CD14-positive monocyte (primary cell): ENCODE measurements around the gene RXFP1. TPM values are rescaled to one million over a fixed set of nuclear protein-coding genes. Genes with fewer than 3 reads are reported as not detected.
"Not testable (repeated sequence)": the region's sequence is repeated elsewhere in the genome, so short reads cannot be mapped to it uniquely, and the experiment has no call there.

Source experiments
- DNase-seq, 3 donors: peaks; one replicate each; pipeline ENCODE4 v3.0.0-alpha.2; 2011 to 2022
- H2AFZ ChIP-seq: 2 replicates; pipeline ENCODE4 v1.6.0; 2012; ENCODE audit warnings: mild to moderate bottlenecking, low read depth, low read length, inconsistent platforms; ENCODE audit not compliant: insufficient read depth, poor library complexity, severe bottlenecking
- H3K27ac ChIP-seq, 2 donors: 1 replicate in 1 of 2; 2 replicates in 1 of 2; pipeline ENCODE4 v1.5.1; 2012 to 2013; ENCODE audit warnings: low read length in 2 of 2, control low read depth in 1 of 2, inconsistent platforms in 1 of 2, low read depth in 1 of 2, mild to moderate bottlenecking in 1 of 2
- H3K27me3 ChIP-seq, 2 donors: one replicate each; pipeline versions ENCODE4 v1.6.0 to v1.6.1; 2011 to 2013; ENCODE audit warnings: low read length in 2 of 2; ENCODE audit not compliant: control insufficient read depth in 2 of 2, insufficient read depth in 2 of 2
- H3K36me3 ChIP-seq, 2 donors: replicated peaks in 1 of 2; 1 replicate in 1 of 2; 2 replicates in 1 of 2; pipeline versions ENCODE4 v1.5.1 to v1.6.1; 2012 to 2013; ENCODE audit warnings: low read length in 2 of 2, control low read depth in 1 of 2, inconsistent platforms in 1 of 2, mild to moderate bottlenecking in 1 of 2; ENCODE audit not compliant: insufficient read depth in 2 of 2, control insufficient read depth in 1 of 2
- H3K4me1 ChIP-seq, 2 donors: 1 replicate in 1 of 2; 2 replicates in 1 of 2; pipeline versions ENCODE4 v1.5.1 to v1.6.1; 2012 to 2013; ENCODE audit warnings: low read length in 2 of 2, control low read depth in 1 of 2, inconsistent platforms in 1 of 2, mild to moderate bottlenecking in 1 of 2, moderate library complexity in 1 of 2; ENCODE audit not compliant: insufficient read depth in 2 of 2, control insufficient read depth in 1 of 2
- H3K4me2 ChIP-seq: replicated peaks from 2 replicates; pipeline ENCODE3; 2012; ENCODE audit warnings: low read length, moderate library complexity, mild to moderate bottlenecking; ENCODE audit not compliant: poor library complexity, severe bottlenecking; ENCODE audit errors: extremely low read depth
- H3K4me3 ChIP-seq, 3 experiments: fragments of 200-600 bp in 1 of 3; sonication (generic) in 1 of 3; replicated peaks in 1 of 3; 1 replicate in 2 of 3; 2 replicates in 1 of 3; pipeline ENCODE4 v1.5.1; 2011 to 2013; ENCODE audit warnings: low read length in 3 of 3, mild to moderate bottlenecking in 3 of 3, control low read depth in 2 of 3, low read depth in 2 of 3, inconsistent platforms in 1 of 3, moderate library complexity in 1 of 3
- H3K79me2 ChIP-seq: 2 replicates; pipeline ENCODE4 v1.6.0; 2012; ENCODE audit warnings: mild to moderate bottlenecking, control low read depth, inconsistent platforms, low read length, moderate library complexity; ENCODE audit not compliant: insufficient read depth
- H3K9ac ChIP-seq: 2 replicates; pipeline ENCODE4 v1.6.0; 2017; ENCODE audit warnings: low read length, mild to moderate bottlenecking; ENCODE audit not compliant: insufficient read depth, poor library complexity, severe bottlenecking
- H3K9me3 ChIP-seq, 2 donors: replicated peaks in 1 of 2; 1 replicate in 1 of 2; 2 replicates in 1 of 2; pipeline versions ENCODE4 v1.5.1 to v1.6.1; 2012 to 2013; ENCODE audit warnings: low read length in 2 of 2, control low read depth in 1 of 2; ENCODE audit not compliant: control insufficient read depth in 1 of 2, insufficient read depth in 1 of 2
- H4K20me1 ChIP-seq: 2 replicates; pipeline ENCODE4 v1.6.0; 2012; ENCODE audit warnings: mild to moderate bottlenecking, low read length, control low read depth, moderate library complexity; ENCODE audit not compliant: insufficient read depth
- H3K27ac Mint-ChIP-seq, 7 donors: one replicate each; pipeline ENCODE4 v1.8.0; 2020; ENCODE audit warnings: mild to moderate bottlenecking in 7 of 7, mixed read lengths in 7 of 7, moderate library complexity in 6 of 7, inconsistent platforms in 2 of 7
- H3K27me3 Mint-ChIP-seq, 3 donors: one replicate each; pipeline ENCODE4 v1.8.0; 2021 to 2022; ENCODE audit warnings: low read depth in 3 of 3, mild to moderate bottlenecking in 3 of 3, mixed read lengths in 3 of 3, moderate library complexity in 3 of 3, inconsistent platforms in 1 of 3
- H3K36me3 Mint-ChIP-seq, 2 donors: one replicate each; pipeline ENCODE4 v1.8.0; 2020; ENCODE audit warnings: mixed read lengths in 2 of 2, inconsistent platforms in 1 of 2, mild to moderate bottlenecking in 1 of 2
- H3K4me1 Mint-ChIP-seq: one replicate; pipeline ENCODE4 v1.8.0; 2020; ENCODE audit warnings: mild to moderate bottlenecking, mixed read lengths
- H3K4me3 Mint-ChIP-seq, 2 donors: one replicate each; pipeline ENCODE4 v1.8.0; 2020; ENCODE audit warnings: mild to moderate bottlenecking in 2 of 2, mixed read lengths in 2 of 2, moderate library complexity in 1 of 2
- H3K9me3 Mint-ChIP-seq, 7 donors: one replicate each; pipeline ENCODE4 v1.8.0; 2020 to 2022; ENCODE audit warnings: mixed read lengths in 7 of 7, mild to moderate bottlenecking in 6 of 7, moderate library complexity in 6 of 7, inconsistent platforms in 2 of 7
- WGBS: methylation state at CpG from one replicate; pipeline ENCODE4 v1.1.5; 2013; ENCODE audit warnings: missing lambda C conversion rate; ENCODE audit not compliant: insufficient coverage; 5-methylcytosine and 5-hydroxymethylcytosine counted together
- intact Hi-C, 2 donors: fragments of 100-400 bp; cut with micrococcal nuclease; formaldehyde crosslinking; loops; one replicate each; pipeline versions ENCODE4 v1.15.0 to v1.15.1; 2023
- polyA plus RNA-seq, 3 donors: library from polyadenylated mRNA; depleted of rRNA in 1 of 3; unstranded in 2 of 3; stranded (reverse) in 1 of 3; fragments of 300-500 nt in 2 of 3; fragments of >200 nt in 1 of 3; fragmentation: Illumina TruSeq in 2 of 3; gene quantifications; 1 replicate in 2 of 3; 2 replicates in 1 of 3; pipeline ENCODE4 v1.2.3, GENCODE V29; 2012 to 2021
- TF ChIP-seq, protein P1 (sequence below): fragments of 200-600 bp; IDR thresholded peaks from one replicate; pipeline ENCODE4 v1.8.0; 2022; ENCODE audit warnings: antibody characterized with exemption, mild to moderate bottlenecking

RXFP1 gene
- polyA plus RNA-seq, 3 donors = 0.03 to 0.11 TPM; not detected in 1

DNA sequence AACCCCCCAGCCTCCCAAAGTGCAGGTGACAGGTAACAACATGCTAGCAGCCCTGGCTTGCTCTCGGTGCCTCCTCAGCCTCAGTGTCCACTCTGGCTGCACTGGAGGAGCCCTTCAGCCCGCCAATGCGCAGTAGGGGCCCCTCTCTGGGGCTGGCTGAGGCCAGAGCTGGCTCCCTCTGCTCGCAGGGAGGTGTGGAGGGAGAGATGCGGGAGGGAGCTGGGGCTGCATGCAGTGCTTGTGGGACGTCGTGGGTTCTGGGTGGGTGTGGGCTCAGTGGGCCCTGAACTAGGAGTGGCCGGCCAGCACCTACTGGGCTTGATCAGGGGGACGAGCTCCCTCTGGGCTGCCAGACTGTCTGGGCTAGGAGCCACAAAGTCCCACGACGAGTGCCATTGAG lies 135.6 kb downstream of the RXFP1 start:
- Mint-ChIP-seq H3K9me3 (peaks cover 0 to 8% (median 2%) of the 10 kb centered on the region in 7 donors), H3K27ac (no peak overlapping the region), H3K27me3 (peaks cover 0 to 3% (median 2%) of the 10 kb centered on the region in 3 donors), H3K4me1 (peaks cover 7% of the 10 kb centered on the region), H3K36me3 (no peaks in the 10 kb centered on the region), H3K4me3 (no peak overlapping the region)
- Histone ChIP-seq H3K79me2 (no peaks in the 10 kb centered on the region), H3K27ac (no peak overlapping the region), H3K4me1 (peaks cover 0 to 5% of the 10 kb centered on the region in 2 donors), H3K9me3 (no peaks in the 10 kb centered on the region), H2AFZ (no peak overlapping the region), H4K20me1 (no peaks in the 10 kb centered on the region), H3K27me3 (no peaks in the 10 kb centered on the region), H3K36me3 (no peaks in the 10 kb centered on the region), H3K4me2 (no peak overlapping the region), H3K4me3 (no peak overlapping the region), H3K9ac (no peak overlapping the region)
- WGBS = 95% methylated on average over 11 of the region's 11 CpGs
- intact Hi-C loops = no loop called here
- TF ChIP-seq, protein P1, sequence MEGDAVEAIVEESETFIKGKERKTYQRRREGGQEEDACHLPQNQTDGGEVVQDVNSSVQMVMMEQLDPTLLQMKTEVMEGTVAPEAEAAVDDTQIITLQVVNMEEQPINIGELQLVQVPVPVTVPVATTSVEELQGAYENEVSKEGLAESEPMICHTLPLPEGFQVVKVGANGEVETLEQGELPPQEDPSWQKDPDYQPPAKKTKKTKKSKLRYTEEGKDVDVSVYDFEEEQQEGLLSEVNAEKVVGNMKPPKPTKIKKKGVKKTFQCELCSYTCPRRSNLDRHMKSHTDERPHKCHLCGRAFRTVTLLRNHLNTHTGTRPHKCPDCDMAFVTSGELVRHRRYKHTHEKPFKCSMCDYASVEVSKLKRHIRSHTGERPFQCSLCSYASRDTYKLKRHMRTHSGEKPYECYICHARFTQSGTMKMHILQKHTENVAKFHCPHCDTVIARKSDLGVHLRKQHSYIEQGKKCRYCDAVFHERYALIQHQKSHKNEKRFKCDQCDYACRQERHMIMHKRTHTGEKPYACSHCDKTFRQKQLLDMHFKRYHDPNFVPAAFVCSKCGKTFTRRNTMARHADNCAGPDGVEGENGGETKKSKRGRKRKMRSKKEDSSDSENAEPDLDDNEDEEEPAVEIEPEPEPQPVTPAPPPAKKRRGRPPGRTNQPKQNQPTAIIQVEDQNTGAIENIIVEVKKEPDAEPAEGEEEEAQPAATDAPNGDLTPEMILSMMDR = no peak
- no peak for DNase-seq

DNA sequence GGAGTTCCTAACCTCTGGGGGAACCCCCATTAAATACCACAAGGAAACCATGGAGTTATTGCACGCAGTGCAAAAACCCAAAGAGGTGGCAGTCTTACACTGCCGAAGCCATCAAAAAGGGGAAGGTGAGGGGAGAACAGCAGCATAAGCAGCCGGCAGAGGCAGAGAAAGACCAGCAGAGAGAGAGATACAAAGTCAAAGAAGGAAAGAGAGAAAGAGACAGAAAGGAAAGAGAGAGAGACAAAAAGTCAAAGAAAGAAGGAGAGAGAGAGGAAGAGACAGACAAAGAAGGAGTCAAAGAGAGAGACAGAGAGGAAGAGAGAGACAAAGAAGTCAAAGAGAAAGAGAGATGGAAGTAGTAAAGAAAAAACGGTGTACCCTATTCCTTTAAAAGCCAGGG lies 141.6 kb downstream of the RXFP1 start:
- WGBS = 0% methylated on average over 1 of the region's 4 CpGs
- H3K9me3 ChIP-seq, H3K9me3 Mint-ChIP-seq, H3K27me3 ChIP-seq, H4K20me1 ChIP-seq, H3K36me3 Mint-ChIP-seq, H3K27me3 Mint-ChIP-seq, intact Hi-C loops, H3K36me3 ChIP-seq, H3K9ac ChIP-seq: not testable (repeated sequence)
- peak; percentile 22 to 73 (median 28) for DNase-seq
- H2AFZ ChIP-seq = peak overlapping the region; percentile 63
- peak overlapping the region; percentile 60 for H3K4me2 ChIP-seq
- H3K79me2 ChIP-seq = peaks cover 23% of the 10 kb centered on the region
- peaks cover 26 to 30% of the 10 kb centered on the region in 2 donors for H3K4me1 ChIP-seq
- H3K27ac ChIP-seq = peak overlapping the region in 1 of 2 donors; percentile 66
- H3K4me3 Mint-ChIP-seq = peak overlapping the region; percentile 69 to 87
- peak overlapping the region in 1 of 3 experiments; percentile 51 for H3K4me3 ChIP-seq
- peak overlapping the region; percentile 75 to 93 (median 85) for H3K27ac Mint-ChIP-seq
- peaks cover 28% of the 10 kb centered on the region for H3K4me1 Mint-ChIP-seq

DNA sequence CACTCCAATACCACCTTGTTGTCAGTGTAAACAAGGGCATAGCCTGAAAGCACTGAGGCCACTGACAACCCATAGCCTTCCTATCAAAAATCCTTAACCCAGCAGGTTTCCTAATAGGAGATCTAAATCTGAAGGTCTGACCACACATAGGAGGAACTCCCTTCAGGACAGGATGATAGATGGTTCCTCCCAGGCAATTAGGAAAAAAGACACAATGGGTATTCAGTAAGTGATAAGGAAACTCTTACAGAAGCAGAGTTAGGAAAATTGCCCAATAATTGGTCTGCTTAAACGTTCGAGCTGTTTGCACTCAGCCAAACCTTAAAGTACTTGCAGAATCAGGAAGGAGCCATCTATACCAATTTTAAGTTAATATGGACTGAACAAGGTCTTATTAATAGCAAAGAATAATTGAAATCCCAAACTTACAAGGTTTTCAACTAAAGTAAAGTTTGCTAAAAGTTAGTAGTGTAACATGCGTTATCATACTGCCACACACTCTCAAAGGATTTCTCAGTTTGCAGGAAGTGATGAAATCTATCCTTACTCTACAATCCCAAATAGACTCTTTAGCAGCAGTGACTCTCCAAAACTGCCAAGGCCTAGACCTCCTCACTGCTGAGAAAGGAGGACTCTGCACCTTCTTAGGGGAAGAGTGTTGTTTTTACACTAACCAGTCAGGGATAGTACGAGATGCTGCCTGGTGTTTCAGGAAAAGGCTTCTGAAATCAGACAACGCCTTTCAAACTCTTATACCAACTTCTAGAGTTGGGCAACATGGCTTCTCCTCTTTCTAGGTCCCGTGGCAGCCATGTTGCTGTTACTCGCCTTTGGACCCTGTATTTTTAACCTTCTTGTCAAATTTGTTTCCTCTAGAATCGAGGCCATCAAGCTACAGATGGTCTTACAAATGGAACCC lies 142.3 kb downstream of the RXFP1 start:
- Histone ChIP-seq H3K4me1 (peaks cover 26 to 30% of the 10 kb centered on the region in 2 donors), H3K27ac (peak overlapping the region; percentile 43 to 72), H3K79me2 (peaks cover 31% of the 10 kb centered on the region), H3K4me3 (peak overlapping the region in 1 of 3 experiments; percentile 51), H2AFZ (peak overlapping the region; percentile 63), H3K4me2 (peak overlapping the region; percentile 60)
- H4K20me1 ChIP-seq, H3K27me3 Mint-ChIP-seq, H3K36me3 ChIP-seq, H3K9ac ChIP-seq, H3K27me3 ChIP-seq, H3K36me3 Mint-ChIP-seq, H3K9me3 Mint-ChIP-seq, H3K9me3 ChIP-seq, intact Hi-C loops: not testable (repeated sequence)
- H3K27ac Mint-ChIP-seq = peak overlapping the region; percentile 46 to 93 (median 76)
- no CpG with 5 or more reads among the region's 8 CpGs for WGBS
- peaks cover 28% of the 10 kb centered on the region for H3K4me1 Mint-ChIP-seq
- H3K4me3 Mint-ChIP-seq = peak overlapping the region in 1 of 2 donors; percentile 87
- DNase-seq = peak; percentile 3 to 54 (median 44)
